Measurements from ENCODE around the gene TMEM45B.
"Not testable (repeated sequence)": the region's sequence is repeated elsewhere in the genome, so short reads cannot be mapped to it uniquely, and the experiment has no call there.

The TMEM45B gene

DNA sequence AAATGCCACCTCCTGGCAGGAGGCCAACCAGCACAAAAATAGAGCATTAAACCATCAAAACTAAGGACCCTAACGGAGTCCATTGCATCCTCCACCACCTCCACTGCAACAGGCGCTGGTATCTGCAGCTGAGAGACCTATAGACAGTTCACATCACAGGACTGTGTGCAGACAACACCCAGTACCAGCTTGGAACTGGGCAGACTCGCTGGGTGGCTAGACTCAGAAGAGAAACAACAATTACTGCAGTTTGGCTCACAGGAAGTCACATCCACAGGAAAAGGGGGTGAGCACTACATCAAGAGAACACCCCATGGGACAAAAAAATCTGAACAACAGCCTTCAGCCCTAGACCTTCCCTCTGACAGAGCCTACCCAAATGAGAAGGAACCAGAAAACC, 11.6 kb upstream of the TMEM45B start:
- H3K27ac ChIP-seq (replicated peaks): no peak overlapping the region
- no peaks in the 10 kb centered on the region for H3K27me3 ChIP-seq (ENCODE audit: insufficient read depth, poor library complexity, severe bottlenecking)
- TF ChIP-seq CTCF (IDR thresholded peaks at IDR 0.05; ENCODE audit: insufficient read depth, low read length): no peak
- TF ChIP-seq GABPA (IDR thresholded peaks at IDR 0.05; ENCODE audit: low read depth): no peak
- no peak for TF ChIP-seq SPI1 (IDR thresholded peaks at IDR 0.05; ENCODE audit: borderline replicate concordance, low read depth)
- TF ChIP-seq, protein P1, sequence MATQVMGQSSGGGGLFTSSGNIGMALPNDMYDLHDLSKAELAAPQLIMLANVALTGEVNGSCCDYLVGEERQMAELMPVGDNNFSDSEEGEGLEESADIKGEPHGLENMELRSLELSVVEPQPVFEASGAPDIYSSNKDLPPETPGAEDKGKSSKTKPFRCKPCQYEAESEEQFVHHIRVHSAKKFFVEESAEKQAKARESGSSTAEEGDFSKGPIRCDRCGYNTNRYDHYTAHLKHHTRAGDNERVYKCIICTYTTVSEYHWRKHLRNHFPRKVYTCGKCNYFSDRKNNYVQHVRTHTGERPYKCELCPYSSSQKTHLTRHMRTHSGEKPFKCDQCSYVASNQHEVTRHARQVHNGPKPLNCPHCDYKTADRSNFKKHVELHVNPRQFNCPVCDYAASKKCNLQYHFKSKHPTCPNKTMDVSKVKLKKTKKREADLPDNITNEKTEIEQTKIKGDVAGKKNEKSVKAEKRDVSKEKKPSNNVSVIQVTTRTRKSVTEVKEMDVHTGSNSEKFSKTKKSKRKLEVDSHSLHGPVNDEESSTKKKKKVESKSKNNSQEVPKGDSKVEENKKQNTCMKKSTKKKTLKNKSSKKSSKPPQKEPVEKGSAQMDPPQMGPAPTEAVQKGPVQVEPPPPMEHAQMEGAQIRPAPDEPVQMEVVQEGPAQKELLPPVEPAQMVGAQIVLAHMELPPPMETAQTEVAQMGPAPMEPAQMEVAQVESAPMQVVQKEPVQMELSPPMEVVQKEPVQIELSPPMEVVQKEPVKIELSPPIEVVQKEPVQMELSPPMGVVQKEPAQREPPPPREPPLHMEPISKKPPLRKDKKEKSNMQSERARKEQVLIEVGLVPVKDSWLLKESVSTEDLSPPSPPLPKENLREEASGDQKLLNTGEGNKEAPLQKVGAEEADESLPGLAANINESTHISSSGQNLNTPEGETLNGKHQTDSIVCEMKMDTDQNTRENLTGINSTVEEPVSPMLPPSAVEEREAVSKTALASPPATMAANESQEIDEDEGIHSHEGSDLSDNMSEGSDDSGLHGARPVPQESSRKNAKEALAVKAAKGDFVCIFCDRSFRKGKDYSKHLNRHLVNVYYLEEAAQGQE (IDR thresholded peaks at IDR 0.05; ENCODE audit: insufficient replicate concordance, low read depth): no peak
- no peak for TF ChIP-seq POLR2AphosphoS5 (IDR thresholded peaks at IDR 0.05; ENCODE audit: low read depth)
- no peak for DNase-seq (ENCODE audit: low read depth in 1 of 2, low spot score in 1 of 2)
- no peak overlapping the region for H3K4me3 ChIP-seq (replicated peaks; ENCODE audit: insufficient read depth, low read length)

- not testable (repeated sequence) for H3K27ac ChIP-seq (replicated peaks); H3K27me3 ChIP-seq (ENCODE audit: insufficient read depth, poor library complexity, severe bottlenecking); DNase-seq (ENCODE audit: low read depth in 1 of 2, low spot score in 1 of 2); H3K4me3 ChIP-seq (replicated peaks; ENCODE audit: insufficient read depth, low read length)
These were observed 7.4 kb upstream of the TMEM45B start for GRCh38 chr11:129808241-129808640.

- Histone ChIP-seq H3K27ac (replicated peaks) (no peak overlapping the region), H3K27me3 (ENCODE audit: insufficient read depth, poor library complexity, severe bottlenecking) (peaks cover 14% of the 10 kb centered on the region), H3K4me3 (replicated peaks; ENCODE audit: insufficient read depth, low read length) (no peak overlapping the region)
- no peak for DNase-seq (ENCODE audit: low read depth in 1 of 2, low spot score in 1 of 2)
- TF ChIP-seq GABPA (IDR thresholded peaks at IDR 0.05; ENCODE audit: low read depth): no peak
- no peak for TF ChIP-seq POLR2AphosphoS5 (IDR thresholded peaks at IDR 0.05; ENCODE audit: low read depth)
These were observed 2.3 kb upstream of the TMEM45B start for GRCh38 chr11:129813231-129813791.

- no peak for TF ChIP-seq GABPA (IDR thresholded peaks at IDR 0.05; ENCODE audit: low read depth)
- TF ChIP-seq, protein P1 (IDR thresholded peaks at IDR 0.05; ENCODE audit: insufficient replicate concordance, low read depth): no peak
- TF ChIP-seq SPI1 (IDR thresholded peaks at IDR 0.05; ENCODE audit: borderline replicate concordance, low read depth): no peak
- TF ChIP-seq POLR2AphosphoS5 (IDR thresholded peaks at IDR 0.05; ENCODE audit: low read depth): no peak
- no peak for TF ChIP-seq CTCF (IDR thresholded peaks at IDR 0.05; ENCODE audit: insufficient read depth, low read length)
- no peak overlapping the region for H3K4me3 ChIP-seq (replicated peaks; ENCODE audit: insufficient read depth, low read length)
- H3K27ac ChIP-seq (replicated peaks): no peak overlapping the region
- peaks cover 14% of the 10 kb centered on the region for H3K27me3 ChIP-seq (ENCODE audit: insufficient read depth, poor library complexity, severe bottlenecking)
- no peak for DNase-seq (ENCODE audit: low read depth in 1 of 2, low spot score in 1 of 2)
These were observed 1.2 kb upstream of the TMEM45B start for GRCh38 chr11:129814244-129815014.

Data from HL-60 (cell line).